ENCODE measurements around the gene SMLR1.

Gene SMLR1

DNA sequence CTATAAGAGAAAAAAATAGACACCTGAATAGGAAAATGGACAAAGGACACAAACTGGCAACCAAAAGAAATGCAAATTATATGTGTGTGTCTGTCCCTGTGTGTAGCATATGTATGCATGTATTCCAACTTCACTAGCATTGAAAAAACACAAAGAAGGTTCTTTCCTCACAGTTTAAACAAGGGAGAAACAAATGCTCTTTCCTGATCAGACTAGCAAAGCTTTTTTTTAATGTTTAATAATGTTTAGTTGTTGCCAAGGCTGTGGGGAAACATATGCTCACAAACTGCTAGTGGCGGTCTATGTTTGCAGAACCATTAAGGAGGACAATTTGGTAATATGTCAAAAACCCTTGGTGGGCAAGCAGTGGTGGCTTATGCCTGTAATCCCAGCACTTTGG, 22.4 kb downstream of the SMLR1 start:
- no peak for DNase-seq (ENCODE audit: low read depth, low spot score)

DNA sequence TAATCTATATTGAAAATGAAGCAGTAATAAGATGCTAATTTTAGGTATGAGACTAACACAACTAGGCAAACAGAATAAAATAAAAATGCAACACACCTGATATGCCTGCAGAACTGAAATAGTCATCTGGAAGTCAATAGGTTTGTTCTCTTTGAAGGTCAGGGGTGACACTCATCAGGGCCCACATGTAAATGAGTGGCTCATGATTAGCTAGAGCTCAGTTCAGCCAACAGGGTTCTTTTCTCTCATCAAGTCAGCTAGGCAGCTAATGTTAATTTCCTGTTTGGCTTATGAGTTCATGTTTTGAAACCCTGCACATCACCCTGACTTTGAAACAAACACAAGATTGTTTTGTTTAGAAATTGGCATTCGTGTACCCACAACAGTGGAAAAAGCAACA, 23.8 kb downstream of the SMLR1 start:
- DNase-seq (ENCODE audit: low read depth, low spot score): no peak

DNA sequence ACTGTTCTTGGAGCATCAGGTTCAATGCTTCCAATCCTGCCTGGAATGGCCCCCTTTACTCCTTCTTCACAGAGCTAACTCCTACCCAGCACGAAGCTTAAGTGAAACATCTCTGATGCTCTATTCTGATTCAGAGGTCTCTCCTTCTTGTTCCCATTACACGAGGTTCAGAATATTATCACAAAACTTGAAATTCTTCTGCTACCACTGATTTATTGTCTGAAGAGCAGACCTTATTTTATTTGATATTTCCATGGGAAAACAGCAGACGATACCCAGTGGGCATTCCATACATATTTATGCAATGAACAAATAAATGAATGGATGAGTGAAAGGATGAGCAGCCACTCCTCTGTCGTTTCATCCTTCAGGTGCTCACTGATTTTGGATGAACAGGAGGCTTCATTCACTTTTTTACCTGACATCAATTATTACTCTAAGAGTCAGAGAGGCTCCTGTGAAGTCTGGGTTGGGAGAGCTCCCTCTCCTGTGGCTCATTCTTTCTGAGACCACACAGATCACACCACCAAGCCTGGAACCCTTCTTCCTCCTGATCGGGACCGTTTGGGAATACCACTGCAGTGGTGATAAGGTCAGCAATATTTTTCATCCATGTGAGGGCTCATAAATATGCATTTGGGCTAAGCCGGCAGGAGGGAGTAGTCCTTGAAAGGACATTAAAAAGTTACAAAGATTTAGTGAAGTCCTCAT, 25.8 kb downstream of the SMLR1 start:
- no peak for DNase-seq (ENCODE audit: low read depth, low spot score)

DNA sequence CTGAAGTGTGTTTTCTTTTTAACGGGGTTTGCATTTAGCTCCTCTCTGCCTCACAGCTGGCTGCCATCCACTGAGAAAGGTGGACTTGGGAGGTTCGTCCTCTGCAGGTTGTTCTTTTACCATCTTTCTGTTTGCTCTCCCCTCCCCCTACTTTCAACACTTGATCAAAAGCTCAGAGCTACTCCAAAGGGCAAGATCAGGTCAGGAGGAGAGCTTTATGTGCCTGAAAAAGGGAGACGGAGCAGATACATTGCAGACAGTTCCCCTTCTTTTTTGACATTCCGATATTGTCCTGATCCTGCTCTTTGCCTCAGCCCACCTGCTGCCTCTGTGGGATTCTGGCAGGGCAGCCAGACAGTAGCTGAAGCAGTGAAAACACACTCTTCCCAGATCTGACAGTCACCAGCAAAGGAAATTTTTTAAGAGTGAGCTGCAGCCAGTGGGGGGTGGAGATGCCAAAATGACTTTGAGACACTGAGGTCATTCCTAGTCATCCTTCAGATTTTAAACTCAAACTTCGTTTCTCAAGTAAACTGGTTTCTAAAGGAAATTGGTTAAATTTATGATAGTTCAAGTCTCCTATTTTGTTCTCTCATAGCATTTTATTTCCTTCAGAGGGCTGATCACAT, 26.5 kb downstream of the SMLR1 start:
- DNase-seq (ENCODE audit: low read depth, low spot score): no peak

DNA sequence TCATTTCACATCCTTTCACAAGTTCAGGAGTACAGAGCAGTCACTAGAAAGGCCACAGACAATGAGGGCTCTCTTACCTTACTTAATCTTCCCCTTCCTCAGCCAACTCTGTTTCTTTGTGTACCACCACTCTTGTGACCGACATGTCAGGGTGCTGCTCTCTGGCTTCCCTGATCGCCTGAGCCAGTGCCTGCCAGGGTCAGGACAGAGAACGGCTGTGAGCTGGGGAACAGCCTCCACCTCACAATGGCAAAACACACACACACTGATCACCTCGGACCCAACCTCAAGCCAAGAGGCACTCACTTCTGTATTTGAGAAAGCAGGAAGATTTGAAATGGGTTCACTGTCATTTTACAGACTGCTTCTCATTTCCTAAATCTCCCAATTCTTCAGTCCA, 30.8 kb downstream of the SMLR1 start:
- no peak for DNase-seq (ENCODE audit: low read depth, low spot score)

DNA sequence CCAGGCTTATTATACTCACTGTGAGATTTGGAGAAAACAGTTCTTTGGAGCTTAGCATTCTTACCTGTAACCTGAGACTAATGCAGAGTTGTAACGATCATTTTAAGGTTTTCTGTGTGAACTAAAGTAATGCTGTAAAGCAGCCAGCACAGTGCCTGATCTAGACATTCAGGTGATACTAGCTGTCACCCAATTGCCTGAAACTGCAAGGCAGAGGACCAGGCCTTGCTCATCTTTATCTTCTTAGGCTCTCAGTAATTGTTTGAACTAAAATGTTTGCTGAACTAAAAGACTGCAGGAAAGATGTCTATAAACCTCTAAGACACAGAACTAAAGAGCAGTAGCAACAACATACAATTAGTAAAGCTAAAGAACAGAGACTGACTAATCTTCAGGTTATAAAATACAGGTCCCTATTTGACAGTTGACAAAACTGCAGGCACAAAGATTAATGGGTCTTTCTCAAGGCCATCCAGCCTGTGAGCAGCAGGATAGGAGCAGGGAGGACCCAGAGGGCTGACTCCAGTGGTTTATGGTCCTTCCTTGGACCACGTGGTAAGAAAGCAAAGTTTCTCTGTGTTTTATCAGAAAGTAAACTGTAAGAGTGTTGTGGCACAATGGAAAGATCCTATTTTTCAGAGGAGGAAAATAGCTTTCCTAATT, 31.4 kb downstream of the SMLR1 start:
- no peak for DNase-seq (ENCODE audit: low read depth, low spot score)

DNA sequence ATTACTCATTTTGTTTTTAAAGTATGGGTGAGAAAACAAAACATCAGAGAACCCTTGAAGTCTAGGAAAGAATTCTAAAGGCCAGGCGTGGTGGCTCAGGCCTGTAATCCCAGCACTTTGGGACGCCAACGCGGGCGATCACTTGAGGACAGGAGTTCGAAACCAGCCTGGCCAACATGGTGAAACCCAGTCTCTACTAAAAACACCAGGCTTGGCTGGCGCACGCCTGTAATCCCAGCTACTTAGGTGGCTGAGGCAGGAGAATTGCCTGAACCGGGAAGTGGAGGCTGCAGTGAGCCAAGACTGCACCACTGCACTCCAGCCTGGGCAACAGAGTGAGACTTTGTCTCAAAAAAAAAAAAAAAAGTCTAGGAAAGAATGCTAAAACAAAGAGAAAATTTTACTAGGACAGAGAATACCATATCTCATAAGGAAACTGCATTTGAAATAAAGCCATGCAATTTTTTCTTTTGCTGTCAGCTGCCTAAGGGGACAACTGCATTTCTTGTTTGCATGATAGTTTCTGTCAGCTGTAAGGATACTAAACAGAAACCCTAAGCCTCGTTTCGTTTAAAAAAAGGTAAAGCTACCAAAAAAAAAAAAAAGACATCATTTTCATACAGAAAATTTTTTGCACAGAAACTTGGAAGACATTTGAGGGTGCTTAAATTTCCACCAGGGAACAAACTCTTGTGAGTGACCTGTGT, 32.1 kb downstream of the SMLR1 start:
- no peak for DNase-seq (ENCODE audit: low read depth, low spot score)

DNA sequence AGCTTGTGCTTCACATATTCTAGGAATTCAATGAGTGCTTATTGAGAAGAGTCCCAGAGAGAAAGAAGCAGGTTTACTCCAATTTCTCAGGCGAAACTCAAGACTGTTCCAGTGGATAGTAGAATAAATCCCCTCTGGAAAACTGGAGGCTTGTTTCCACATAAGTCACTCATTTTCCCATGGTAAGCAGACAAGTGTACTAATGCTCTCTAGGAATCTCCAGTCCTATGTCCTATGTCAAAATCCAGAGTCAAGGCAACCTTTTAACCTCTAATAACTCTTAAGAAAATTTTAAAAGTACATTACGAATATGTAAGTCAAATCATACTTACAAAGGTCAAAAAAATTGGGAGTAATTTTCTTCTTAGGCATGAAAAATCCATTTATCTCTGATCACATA, 35.2 kb downstream of the SMLR1 start:
- DNase-seq (ENCODE audit: low read depth, low spot score): no peak

DNA sequence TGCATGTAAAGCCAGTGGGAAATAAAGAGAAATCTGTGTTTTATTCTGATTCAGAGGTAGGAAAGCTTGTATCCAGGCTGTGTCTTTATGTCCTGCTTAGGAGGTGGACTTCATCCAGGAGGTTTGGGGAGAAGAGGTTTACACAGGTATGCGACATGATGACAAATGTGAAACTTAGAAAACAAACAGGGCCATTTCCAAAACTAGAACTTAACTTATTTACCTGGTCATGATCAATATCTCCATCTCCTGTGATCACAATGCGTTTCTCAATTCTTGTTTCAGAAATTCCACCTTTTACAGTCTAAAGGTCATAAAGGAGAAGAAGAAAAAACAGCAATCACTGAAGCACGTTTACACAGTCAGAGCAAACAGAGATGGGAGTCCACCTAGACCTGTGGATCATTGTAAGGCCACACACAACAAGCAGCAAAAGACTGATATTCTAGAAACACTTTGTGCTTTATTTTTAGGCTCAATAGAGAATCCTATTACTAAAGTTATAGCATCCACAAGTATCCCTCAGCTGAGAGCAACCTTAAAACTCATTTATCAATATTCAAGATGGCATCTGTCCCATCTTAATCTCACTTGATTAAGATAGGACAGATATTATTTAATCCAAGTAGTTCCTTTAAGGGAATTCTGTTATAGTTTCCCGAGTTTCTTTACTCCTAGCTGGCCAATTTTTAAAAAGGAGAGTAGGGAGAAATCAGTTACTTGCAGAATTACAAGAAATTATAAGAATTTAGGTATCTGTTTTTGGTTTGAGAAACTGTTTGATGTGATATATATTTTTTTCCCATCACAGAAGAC, 36.4 kb downstream of the SMLR1 start:
- no peak for DNase-seq (ENCODE audit: low read depth, low spot score)

DNA sequence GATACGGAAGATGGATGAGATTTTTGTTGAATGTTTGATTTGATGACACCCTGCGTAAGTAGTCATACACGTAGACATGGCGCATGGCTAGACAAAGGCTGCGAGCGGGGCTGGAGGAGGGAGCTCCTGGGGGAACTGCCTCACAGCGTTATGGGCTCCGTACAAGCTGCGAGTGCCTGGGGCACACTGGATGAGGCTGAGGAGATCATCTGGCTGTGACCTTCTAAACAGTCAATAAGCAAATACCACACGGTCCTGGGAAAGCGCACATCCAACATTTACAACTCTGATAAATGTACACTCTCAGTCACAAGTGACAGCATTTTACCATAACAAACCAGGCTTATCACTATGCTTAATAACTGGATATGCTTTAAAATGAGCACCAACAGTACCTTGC, 37.1 kb downstream of the SMLR1 start:
- no peak for DNase-seq (ENCODE audit: low read depth, low spot score)

DNA sequence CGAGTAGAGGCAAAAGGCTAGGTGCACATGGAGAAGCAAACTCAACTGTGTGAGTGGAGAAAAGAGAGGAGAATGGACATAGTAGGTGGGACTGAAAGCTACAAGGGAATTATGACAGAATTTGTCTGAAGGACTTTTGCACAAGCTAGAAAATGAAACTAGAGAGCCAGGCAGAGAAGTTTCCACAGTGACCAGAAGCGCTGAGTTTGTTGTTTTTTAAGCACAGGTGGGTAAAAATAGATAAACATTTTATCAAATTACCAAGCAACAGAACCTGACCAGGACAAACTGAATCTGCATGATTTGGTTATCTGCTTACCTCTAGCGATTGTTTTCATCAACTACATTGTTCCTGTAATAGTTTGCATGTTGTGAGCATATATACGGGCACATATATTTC, 38.6 kb downstream of the SMLR1 start:
- no peak for DNase-seq (ENCODE audit: low read depth, low spot score)

DNA sequence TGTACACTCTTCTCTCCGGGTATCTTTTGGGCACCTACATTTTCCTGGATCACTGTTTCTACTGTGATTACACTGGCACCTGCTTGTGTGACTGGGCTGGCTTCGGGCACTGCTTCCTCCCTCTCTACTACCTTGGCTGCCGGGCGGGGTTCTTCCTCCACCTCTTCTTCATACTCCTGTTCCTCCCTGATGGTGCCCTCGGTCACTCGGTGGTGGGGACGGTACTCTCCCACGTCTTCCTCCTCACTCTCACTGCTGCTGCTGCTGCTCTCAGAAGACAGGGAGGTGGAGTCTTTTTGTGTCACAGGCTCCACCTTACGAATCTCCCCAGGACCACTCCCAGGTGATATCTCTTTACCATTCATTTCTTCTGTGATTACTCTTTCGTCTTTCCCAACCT, 42.5 kb downstream of the SMLR1 start:
- DNase-seq (ENCODE audit: low read depth, low spot score): no peak

DNA sequence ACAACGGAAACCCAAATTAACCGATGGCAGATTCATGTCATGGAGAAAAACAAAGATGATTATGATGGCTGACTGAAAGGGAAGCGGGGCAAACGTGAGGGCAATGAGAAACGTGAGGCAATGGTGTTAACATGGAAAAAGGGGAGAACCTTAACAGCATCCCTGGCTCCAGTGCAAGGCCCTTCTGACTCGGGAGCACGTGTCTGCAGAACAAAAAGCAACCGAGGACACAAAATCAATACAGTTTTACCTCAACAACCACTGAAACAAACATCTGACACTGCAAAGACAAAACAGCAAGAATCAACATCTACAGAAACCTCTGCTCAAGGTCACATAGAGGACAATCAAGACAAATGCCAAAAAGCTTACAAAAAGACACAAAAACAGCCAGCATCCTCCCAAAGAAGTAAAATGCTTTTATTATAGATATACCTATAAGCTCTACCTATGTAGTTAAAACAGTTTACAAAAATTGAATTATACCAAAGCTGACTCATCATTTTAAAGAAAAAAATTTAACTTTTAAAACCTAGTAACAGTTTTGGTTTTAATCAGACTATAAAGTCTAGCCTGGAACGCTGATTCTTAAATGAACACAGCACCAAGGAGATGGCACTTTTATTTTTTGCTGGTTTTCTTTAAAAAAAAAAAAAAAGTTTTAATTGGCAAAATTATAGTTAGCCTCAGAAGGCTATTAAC, 43.1 kb downstream of the SMLR1 start:
- DNase-seq (ENCODE audit: low read depth, low spot score): no peak

DNA sequence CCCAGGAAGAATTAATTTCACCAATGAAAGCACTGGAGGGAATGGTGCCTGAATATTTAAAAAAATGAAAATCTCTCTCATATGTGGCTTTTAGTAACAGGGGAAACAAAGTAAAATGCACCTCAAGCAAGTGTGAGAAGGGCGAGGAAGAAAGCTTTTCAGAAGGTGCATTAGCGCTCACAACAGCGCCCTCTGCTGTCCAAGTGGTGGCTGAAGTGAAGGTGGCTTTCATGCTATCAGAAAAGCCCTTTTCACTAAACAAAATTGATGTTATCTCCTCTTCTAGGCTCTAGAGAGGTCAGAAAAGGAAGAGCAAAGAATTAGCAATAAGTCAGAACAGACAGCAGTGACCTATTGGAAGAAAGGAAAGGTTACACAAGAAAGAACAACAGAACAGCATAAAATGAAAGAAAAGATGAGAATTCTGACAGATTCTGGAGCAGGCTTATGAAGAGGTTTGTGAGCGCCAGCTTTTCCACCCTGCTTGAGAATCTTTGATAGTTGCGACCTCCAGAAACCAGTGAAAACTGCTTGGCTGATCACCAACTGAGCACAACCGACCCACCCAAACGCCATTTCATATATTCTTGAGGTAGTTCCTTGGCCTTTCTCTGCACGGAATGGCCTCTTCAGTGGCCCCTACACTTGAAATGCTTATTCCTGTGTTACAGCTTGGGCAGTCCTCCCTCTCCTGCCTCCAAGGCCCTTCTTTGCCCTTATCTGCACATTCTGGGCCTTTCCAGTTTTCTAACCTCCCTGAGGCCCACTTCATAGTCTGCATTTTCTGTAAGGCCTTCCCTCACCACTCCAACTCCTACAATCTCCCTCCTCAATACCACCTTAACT, 45.3 kb downstream of the SMLR1 start:
- DNase-seq (ENCODE audit: low read depth, low spot score): peak; percentile 55

DNA sequence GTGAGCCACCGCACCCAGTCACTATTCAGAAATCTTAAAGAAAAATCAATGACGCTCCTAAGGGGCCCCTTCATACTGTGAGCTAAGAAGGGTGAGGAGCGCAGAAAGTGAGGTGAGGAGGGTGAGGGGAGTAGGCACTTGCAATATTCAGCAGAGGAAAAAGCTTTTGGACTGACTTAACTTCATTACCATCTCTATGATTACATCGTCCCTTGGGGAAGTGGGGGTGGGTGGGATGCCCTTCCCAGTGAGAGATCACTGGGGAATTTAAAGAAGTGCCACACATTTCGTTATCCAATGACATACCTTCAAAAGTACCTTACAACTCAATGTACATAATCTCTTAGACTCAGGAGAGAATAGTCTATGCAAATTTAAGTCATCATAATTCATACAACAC, 46.5 kb downstream of the SMLR1 start:
- no peak for DNase-seq (ENCODE audit: low read depth, low spot score)

DNA sequence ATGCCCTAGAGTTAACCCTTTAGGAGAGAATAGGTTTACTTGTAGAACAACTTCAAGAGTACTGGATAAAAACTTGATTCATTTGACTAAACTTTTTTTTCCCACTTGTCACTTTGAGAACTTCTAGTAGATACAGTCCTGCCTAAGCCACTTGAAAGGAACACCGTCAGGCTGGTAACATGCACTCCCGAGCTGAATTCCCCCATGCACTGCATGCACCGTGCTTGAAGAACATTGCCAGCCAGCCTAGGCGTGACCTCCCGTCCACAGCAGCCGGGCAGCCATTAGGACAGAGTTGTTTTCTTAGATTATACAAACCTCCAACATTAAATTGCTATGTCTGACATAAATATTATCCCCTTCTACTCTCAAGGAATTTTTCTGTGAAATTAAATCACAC, 52.6 kb downstream of the SMLR1 start:
- no peak for DNase-seq (ENCODE audit: low read depth, low spot score)

DNA sequence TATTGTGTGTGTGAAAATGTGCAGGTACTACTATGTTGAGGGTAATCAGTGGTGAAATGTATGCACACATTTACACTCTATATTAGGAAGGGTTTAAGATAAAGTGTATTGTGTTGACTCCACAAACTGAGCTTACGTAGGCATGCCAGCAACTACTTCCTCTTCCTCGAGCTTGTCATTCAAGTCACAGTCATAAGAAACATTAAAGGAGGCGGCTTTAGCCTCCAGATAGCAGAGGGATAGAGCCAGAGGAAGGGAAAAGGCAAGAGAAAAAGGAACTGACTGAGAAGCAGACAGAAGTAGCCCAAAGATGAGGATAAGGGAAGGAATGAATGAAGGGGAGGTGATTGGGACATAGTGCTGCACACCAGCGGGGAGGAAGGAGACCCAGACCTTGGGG, 55.2 kb downstream of the SMLR1 start:
- no peak for DNase-seq (ENCODE audit: low read depth, low spot score)

DNA sequence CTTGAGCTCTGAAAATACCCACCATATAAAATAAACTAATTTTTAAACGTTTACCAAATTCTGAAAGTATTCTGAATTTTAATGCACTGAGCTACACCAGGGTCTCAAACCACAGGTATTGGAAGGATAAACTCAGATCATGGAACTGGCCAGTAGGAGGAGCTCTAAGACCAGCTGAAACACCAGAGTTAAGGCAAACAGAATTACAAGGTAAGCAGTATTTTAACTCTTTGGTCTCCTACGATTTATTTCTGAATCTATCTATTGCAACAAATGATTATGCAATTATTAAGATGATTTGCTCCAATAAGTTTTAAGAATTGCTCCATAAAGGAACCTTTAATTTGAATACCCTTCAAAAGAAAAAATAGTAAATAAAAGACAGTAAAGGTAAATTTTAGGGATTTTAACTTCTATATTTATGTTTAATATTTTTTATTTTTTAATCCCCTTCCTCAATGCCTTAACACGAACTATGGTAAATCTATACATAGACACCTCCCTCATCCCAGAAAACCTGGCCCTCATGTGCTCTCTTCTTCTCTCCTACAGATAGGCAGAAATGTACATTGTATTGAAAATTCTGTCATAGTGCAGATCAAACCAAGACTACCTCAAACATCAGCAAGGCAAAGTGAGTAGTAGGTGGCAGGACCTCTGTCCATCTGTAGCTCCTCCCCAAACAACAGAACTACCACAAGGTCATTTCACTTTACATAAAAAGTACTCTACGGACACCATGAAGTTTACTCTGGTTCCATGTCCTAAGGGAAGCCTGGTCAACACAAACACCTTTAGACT, 58.4 kb downstream of the SMLR1 start:
- peak; percentile 61 for DNase-seq (ENCODE audit: low read depth, low spot score)
